Measurements from ENCODE around the gene CNTNAP5.

The CNTNAP5 gene

GRCh38 chr2:124563426-124563825 is 538.3 kb downstream of the CNTNAP5 start:
- no peak for DNase-seq

DNA sequence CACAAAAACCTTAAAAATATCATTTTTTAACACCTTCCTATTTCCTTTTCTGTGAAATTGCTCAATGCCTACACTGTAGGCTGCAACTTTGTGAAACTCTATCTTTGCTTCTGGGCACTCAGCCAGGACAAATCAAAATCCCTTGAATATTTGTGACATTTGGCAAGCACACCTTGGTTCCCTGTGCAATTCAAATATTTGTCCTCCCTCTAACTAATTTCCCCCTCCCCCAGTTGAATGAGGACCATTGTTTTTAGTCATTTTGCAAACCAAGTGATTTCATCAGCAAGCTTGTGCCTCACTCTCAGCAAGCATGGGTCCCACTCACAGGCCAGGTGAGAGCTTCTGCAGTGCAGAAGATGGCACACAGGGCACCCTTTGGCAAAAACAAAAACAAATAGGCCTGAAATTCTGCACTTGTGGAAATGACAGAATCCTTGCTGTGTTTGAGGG is 541.5 kb downstream of the CNTNAP5 start:
- DNase-seq: no peak

- DNase-seq: no peak
These were observed 545.8 kb downstream of the CNTNAP5 start for GRCh38 chr2:124570872-124571271.

- no peak for DNase-seq
These were observed 546.7 kb downstream of the CNTNAP5 start for GRCh38 chr2:124571836-124572235.

GRCh38 chr2:124572934-124573634 is 548.0 kb downstream of the CNTNAP5 start:
- no peak for DNase-seq

DNA sequence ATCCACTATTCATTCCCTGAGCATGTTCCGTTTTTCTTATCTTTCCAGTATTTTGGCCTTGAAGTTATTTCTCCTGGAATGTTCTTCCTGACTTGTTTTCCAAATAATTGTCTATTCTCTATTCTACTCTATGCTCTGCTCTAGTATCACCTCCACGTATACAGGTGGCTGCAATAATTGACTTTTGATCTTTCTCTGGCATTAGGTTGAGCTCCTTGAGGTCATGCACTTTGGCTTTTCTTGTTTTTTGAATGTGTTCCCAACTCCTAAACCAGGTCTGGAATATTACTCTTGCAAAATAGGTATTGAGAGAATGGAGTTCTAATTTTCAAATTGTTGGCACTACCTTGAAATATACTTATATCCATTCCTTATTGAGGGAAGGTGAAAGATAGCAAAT is 550.4 kb downstream of the CNTNAP5 start:
- DNase-seq: no peak

DNA sequence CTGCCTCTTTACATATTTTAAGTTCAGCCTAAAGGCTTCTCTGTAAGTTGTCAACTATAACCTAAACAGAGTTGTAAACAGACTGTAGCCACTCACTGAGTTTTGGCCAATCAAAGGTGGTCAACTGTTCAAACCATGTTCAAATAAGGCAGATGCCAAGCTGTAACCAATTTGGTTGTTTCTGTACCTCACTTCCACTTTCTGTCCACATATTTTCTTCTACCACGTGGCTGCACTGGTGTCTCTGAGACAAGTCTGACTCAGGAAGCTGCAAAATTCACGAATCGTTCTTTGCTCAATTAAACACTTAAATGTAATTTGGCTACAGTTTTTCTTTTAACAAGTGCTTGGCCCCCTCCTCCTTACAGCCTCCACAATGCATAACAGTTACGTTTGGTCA is 555.2 kb downstream of the CNTNAP5 start:
- no peak for DNase-seq

DNA sequence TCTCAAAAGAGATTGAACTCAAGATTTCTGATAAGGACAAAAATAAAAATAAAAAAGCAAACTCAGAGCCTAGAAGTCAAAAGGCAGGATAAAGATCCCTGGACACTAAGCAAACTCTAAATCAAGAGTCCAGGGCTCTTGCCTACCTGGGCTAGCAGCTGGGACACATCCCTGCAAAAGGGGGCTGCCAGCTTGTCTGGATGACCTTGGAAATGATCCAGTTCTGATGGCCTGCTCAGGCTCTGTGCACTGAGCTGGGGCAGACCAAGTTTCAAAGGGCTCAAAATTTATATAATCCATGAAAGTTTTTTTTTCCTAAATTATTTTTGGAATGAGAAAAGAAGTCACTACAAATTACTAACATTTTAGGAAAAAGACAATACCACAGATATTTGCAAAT is 557.3 kb downstream of the CNTNAP5 start:
- no peak for DNase-seq

DNA sequence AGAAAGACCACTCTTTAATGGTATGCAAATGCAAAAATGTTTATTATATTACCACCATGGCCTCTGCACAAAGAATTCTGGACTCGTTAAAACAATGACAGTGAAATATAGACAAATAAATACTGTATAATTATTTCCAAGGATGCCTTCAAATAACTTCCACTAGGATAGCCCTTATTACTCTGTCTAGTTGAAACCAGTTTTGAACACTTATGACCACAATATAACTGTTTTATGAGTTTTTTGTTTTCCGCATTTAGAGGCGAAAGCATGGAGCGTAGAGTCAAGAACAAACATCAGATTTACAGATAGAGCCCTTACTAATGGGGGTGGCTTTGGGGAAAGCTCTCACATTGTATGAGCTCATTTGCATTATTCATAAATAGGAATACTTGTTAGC is 559.5 kb downstream of the CNTNAP5 start:
- DNase-seq: no peak

- no peak for DNase-seq
These were observed 560.2 kb downstream of the CNTNAP5 start for GRCh38 chr2:124585277-124585676.

GRCh38 chr2:124586210-124586609 is 561.1 kb downstream of the CNTNAP5 start:
- DNase-seq: no peak

DNA sequence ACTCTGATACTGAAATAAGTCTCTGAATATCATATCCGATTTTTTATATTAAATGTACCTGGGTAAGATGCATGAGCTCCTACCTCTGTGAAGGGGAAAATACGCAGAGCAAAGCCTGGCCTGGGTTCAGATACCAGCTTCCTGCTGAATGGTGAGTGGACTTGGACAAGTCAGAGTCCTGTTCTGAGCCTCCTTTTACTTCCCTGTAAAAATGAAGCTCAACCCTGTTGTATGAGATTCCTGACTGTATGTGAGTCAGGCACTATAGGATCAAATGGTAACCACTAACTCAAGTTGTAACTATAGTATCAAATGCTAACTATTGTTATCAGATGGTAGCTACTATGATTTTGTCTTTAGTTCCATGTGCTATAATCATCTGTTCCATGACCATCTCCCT is 561.7 kb downstream of the CNTNAP5 start:
- no peak for DNase-seq

- DNase-seq: no peak
These were observed 564.9 kb downstream of the CNTNAP5 start for GRCh38 chr2:124589971-124590370.

DNA sequence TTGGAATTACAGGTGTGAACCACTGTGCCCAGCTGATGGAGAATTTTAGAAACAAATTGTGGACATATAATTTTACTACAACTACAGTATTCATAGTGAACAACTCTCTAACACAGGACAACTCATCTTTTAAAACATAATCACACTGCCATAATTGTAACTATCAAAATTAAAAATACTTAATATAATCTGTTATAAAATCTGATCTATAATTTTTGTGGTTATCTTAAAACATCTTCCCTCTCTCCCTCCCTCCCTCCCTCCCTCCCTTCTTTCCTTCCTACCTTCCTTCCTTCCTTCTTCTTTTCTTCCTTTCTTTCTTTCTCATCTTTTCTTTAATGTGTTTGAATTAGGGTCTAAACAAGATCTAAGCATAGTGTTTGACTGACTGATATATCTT is 577.7 kb downstream of the CNTNAP5 start:
- no peak for DNase-seq

GRCh38 chr2:124604940-124605339 is 579.9 kb downstream of the CNTNAP5 start:
- DNase-seq: no peak

DNA sequence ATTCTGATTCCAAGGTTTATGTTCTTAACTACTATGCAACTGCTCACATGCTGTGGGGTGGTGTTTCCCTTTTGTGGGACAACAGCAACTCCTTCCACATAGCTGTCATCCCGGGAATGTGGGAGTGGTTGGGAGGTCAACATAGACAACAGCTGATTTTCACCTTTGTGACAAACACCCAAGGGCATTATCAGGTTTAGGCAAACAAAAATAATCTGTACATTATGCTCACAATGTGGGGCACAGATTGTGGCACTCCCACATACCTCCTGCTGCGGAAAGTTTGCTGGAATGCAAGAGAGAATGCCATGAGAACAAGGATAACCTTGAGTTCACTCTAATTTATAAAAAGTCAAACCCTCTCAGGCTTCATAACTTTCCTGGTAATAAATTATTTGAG is 582.6 kb downstream of the CNTNAP5 start:
- no peak for DNase-seq

DNA sequence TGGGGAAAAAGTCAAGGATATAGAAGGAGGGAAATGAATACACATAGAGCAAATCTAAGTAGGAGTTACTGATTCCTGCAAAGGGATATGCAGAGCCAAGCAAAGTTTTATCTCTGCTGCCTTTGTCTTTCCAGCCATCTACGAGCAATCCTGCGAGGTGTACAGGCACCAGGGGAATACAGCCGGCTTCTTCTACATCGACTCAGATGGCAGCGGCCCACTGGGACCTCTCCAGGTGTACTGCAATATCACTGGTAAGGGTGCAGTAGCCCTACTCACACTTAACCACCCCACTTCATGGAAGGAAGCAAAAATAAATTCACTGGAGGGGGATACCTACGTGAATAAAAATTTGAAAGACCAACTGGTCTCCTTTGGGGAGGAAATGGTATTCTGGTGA is 584.6 kb downstream of the CNTNAP5 start:
- no peak for DNase-seq

DNA sequence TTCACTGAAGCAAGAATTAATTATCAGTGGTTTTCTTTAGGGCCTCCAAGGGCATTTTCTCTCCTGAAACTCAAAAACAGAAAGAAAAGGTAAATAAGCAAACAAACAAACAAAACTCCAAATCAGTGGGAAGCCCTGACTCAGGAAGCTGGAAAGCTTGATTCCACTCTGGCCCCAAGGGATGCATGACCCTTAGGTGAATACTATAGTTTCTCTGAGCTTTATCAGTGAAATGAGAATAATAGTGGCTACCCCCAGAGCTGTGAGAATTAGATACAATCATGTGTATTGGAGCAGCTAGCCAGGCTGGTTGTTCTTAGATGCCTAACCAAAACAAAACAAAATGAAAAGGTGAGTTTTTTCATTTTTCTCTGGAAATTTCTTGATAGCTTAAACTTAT is 585.1 kb downstream of the CNTNAP5 start:
- DNase-seq: no peak

- DNase-seq: no peak
These were observed 585.8 kb downstream of the CNTNAP5 start for GRCh38 chr2:124610866-124611265.

DNA sequence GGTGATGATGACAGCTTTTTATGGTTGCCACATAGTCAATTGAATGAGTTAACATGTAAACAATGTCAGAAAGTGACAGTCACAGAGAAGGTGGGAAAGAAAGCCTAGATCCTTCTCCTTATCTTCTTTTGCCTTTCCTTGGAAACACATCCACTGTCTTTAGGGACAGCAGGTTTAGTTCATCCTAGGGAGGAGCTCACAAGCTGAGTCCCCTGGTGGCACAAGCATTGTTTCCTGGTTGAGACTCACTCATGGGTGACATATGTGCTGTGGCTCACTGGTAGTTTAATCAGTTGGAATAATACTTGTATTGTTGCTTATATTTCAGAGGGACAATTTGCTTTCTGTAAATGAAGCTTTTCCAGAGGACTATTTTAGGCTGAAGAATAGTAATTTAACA is 598.5 kb downstream of the CNTNAP5 start:
- no peak for DNase-seq

- DNase-seq: no peak
These were observed 600.5 kb downstream of the CNTNAP5 start for GRCh38 chr2:124625561-124625960.

DNA sequence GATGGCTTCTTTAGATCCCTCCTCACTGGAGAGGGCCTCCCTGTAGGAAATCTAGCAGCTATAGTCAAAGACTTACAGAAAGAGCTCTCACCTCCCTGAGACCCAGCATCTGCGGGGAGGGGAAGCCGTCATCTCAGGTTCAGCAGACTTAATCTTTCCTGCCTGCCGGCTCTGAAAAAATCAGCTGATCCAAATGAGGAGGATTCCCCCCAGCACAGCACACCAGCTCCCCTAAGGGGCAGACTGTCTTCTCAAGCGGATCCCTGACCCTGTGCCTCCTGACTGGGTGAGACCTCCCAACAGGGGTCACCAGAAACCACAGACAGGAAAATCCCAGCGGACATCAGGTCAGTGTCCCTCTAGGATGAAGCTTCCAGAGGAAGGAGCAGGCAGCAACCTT is 601.9 kb downstream of the CNTNAP5 start:
- DNase-seq: no peak

DNA sequence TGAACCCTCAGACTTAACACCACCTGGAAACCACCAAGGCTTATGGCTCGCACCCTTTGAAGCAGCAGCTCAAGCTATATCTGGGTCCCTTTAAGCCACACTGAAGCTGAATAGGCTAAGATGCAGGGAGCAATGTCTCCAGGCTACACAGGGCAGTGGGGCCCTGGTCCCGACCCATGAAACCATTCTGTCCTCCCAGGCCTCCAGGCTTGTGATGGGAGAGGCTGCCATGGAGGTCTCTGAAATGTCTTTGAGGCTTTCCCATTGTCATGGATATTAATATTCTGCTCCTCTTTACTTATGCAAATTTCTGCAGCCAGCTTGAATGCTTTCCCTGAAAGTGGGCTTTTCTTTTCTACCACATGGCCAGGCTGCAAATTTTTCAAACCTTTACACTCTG is 608.7 kb downstream of the CNTNAP5 start:
- no peak for DNase-seq

DNA sequence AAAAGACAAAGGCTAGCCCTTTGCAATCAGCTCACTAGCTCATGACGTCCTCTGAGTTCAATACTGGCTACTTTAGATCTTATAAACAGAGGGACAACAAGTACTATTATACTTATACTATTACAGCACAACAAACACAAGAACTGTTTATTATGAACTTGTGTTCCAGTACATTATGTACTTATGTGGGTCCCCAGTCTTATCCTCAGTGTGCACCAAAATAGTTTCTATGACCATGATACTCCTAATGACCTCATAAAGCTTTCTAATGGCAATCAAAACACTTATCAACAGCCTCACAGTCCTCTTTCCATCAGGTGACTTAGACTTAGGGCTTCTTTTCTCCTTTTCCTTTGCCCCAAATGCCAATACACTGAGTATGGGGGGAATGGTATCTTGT is 614.4 kb downstream of the CNTNAP5 start:
- DNase-seq: no peak

DNA sequence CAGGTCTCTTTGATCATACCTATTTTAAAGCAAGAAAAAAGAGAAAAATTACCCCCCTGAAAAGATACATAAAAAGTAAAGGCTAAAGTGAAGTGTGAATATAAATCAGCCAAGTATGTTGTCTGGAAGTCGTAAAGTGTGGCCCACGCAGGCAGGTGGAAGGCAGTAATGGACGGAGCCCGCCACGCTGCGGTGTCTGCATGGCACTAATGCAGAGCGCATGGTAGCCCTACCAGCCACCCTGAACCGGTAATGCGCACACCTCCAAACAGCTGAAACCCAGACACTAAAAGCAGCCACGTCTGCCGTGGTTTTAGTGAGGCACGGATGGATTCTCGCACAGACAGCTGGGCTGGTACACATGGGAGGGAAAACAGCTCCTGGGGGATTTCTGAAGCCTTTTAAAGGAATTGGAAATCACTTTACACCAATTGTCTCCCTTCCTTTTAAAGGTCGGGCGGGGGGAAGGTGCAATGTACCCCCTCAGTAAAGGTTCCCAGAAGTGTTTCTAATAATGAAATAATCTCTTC is 615.2 kb downstream of the CNTNAP5 start:
- no peak for DNase-seq

Data from fibroblast of upper back skin (primary cell).